IMR-90 (cell line): Measurements from ENCODE around the gene PIGC. TPM values are rescaled to one million over a fixed set of nuclear protein-coding genes. Genes with fewer than 3 reads are reported as not detected.

Experiments
- ATAC-seq: fragments of 200-7000 bp; cut with Tn5 transposase; 2 replicates; pipeline ENCODE4 v1.9.1; 2020; ENCODE audit warnings: low read depth, mild to moderate bottlenecking, moderate library complexity
- BruUV-seq: library from RNA; stranded (reverse); fragments of 400-500 nt; replicated peaks from 2 replicates; lab custom pipeline; 2021; lab: Mats Ljungman, UMichigan
- CTCF ChIA-PET: fragments of 300-600 bp; formaldehyde crosslinking; extraction: SDS; loops from one replicate; lab custom pipeline; 2021; ENCODE audit warnings: antibody characterized with exemption; lab: Yijun Ruan, JAX
- POLR2A ChIA-PET: fragments of 300-600 bp; sonication (Branson Sonifier 250); formaldehyde crosslinking; loops from one replicate; lab custom pipeline; 2022; ENCODE audit warnings: antibody characterized with exemption; ENCODE audit not compliant: unreplicated experiment; lab: Charles Lee
- DNase-seq: peaks from one replicate; pipeline ENCODE4 v3.0.0; 2013
- H2AFZ ChIP-seq: replicated peaks from 2 replicates; pipeline ENCODE3; 2013; ENCODE audit warnings: low read length, mild to moderate bottlenecking; ENCODE audit not compliant: poor library complexity
- H2AK5ac ChIP-seq: 2 replicates; pipeline ENCODE4 v1.6.1; 2013; ENCODE audit warnings: low read depth, low read length, inconsistent platforms
- H2AK9ac ChIP-seq: replicated peaks from 2 replicates; pipeline ENCODE3; 2013; ENCODE audit warnings: mild to moderate bottlenecking, low read depth, low read length, moderate library complexity; ENCODE audit not compliant: poor library complexity
- H2BK120ac ChIP-seq: 2 replicates; pipeline ENCODE4 v1.6.1; 2013; ENCODE audit warnings: low read depth, low read length, inconsistent platforms
- H2BK15ac ChIP-seq: 3 replicates; pipeline ENCODE4 v1.6.1; 2013; ENCODE audit warnings: low read depth, low read length, inconsistent platforms
- H2BK20ac ChIP-seq: 2 replicates; pipeline ENCODE4 v1.6.1; 2013; ENCODE audit warnings: low read depth, mild to moderate bottlenecking, inconsistent platforms, low read length, moderate library complexity
- H2BK5ac ChIP-seq: 2 replicates; pipeline ENCODE4 v1.6.1; 2013; ENCODE audit warnings: mild to moderate bottlenecking, low read depth, low read length, inconsistent platforms; ENCODE audit not compliant: poor library complexity, severe bottlenecking
- H3K14ac ChIP-seq: replicated peaks from 2 replicates; pipeline ENCODE4 v1.6.1; 2013; ENCODE audit warnings: low read depth, low read length, inconsistent platforms
- H3K18ac ChIP-seq: 2 replicates; pipeline ENCODE4 v1.6.1; 2013; ENCODE audit warnings: low read depth, low read length, control low read depth
- H3K23ac ChIP-seq: 2 replicates; pipeline ENCODE4 v1.6.1; 2013; ENCODE audit warnings: low read depth, low read length, inconsistent platforms
- H3K27ac ChIP-seq: 2 replicates; pipeline ENCODE4 v1.5.1; 2013; ENCODE audit warnings: mild to moderate bottlenecking, control low read depth, low read length; ENCODE audit not compliant: insufficient read depth
- H3K27me3 ChIP-seq: 2 replicates; pipeline ENCODE4 v1.6.1; 2013; ENCODE audit warnings: low read length; ENCODE audit not compliant: control insufficient read depth, insufficient read depth
- H3K36me3 ChIP-seq: 2 replicates; pipeline ENCODE4 v1.6.1; 2013; ENCODE audit warnings: low read length, mixed read lengths; ENCODE audit not compliant: control insufficient read depth, insufficient read depth
- H3K4ac ChIP-seq: 2 replicates; pipeline ENCODE4 v1.6.1; 2013; ENCODE audit warnings: low read depth, low read length, inconsistent platforms
- H3K4me1 ChIP-seq: 2 replicates; pipeline ENCODE4 v1.6.1; 2013; ENCODE audit warnings: low read length, mixed read lengths; ENCODE audit not compliant: control insufficient read depth, insufficient read depth
- H3K4me2 ChIP-seq: 2 replicates; pipeline ENCODE4 v1.6.1; 2013; ENCODE audit warnings: low read depth, mild to moderate bottlenecking, control low read depth, low read length, moderate library complexity
- H3K4me3 ChIP-seq: 2 replicates; pipeline ENCODE4 v1.5.1; 2013; ENCODE audit warnings: low read depth, mild to moderate bottlenecking, control low read depth, low read length, moderate library complexity; ENCODE audit not compliant: insufficient read depth
- H3K56ac ChIP-seq: 2 replicates; pipeline ENCODE4 v1.6.1; 2013; ENCODE audit warnings: low read length, inconsistent platforms; ENCODE audit not compliant: insufficient read depth; ENCODE audit errors: extremely low read depth
- H3K79me1 ChIP-seq, 2 experiments: 2 replicates each; pipeline ENCODE4 v1.6.1; 2013; ENCODE audit warnings: low read length in 2 of 2, inconsistent platforms in 1 of 2, low read depth in 1 of 2
- H3K9ac ChIP-seq: 2 replicates; pipeline ENCODE4 v1.6.1; 2013; ENCODE audit warnings: low read depth, low read length, control low read depth
- H3K9me1 ChIP-seq: 2 replicates; pipeline ENCODE4 v1.6.1; 2013; ENCODE audit warnings: low read length, inconsistent platforms; ENCODE audit not compliant: insufficient read depth
- H3K9me3 ChIP-seq: 2 replicates; pipeline ENCODE4 v1.6.1; 2013; ENCODE audit warnings: low read length; ENCODE audit not compliant: control insufficient read depth, insufficient read depth
- H4K20me1 ChIP-seq: 2 replicates; pipeline ENCODE4 v1.6.1; 2013; ENCODE audit warnings: low read length, inconsistent platforms; ENCODE audit not compliant: insufficient read depth
- H4K5ac ChIP-seq: 2 replicates; pipeline ENCODE4 v1.6.1; 2013; ENCODE audit warnings: mild to moderate bottlenecking, low read depth, low read length, control low read depth
- H4K8ac ChIP-seq, 2 experiments: 2 replicates each; pipeline ENCODE4 v1.6.1; 2013; ENCODE audit warnings: low read depth in 2 of 2, low read length in 2 of 2, control low read depth in 1 of 2, inconsistent platforms in 1 of 2
- H4K91ac ChIP-seq: 2 replicates; pipeline ENCODE4 v1.6.1; 2013; ENCODE audit warnings: low read depth, low read length, inconsistent platforms; ENCODE audit not compliant: insufficient read depth
- BHLHE40 ChIP-seq: fragments of 150-350 bp; IDR thresholded peaks from 2 replicates; pipeline ENCODE4 v1.6.1; 2016; ENCODE audit warnings: mild to moderate bottlenecking, low read depth, low read length
- CEBPB ChIP-seq: IDR thresholded peaks from 2 replicates; pipeline ENCODE4 v1.6.1; 2012; ENCODE audit warnings: low read depth, low read length, improper control_type of control experiment
- CHD1 ChIP-seq: IDR thresholded peaks from 2 replicates; pipeline ENCODE4 v1.6.1; 2012; ENCODE audit warnings: low read depth, low read length, improper control_type of control experiment
- CTCF ChIP-seq: conservative IDR thresholded peaks from 2 replicates; pipeline ENCODE4 v1.5.1; 2012; ENCODE audit warnings: mild to moderate bottlenecking, low read depth, low read length, improper control_type of control experiment
- ELK1 ChIP-seq: fragments of 150-350 bp; IDR thresholded peaks from 2 replicates; pipeline ENCODE4 v1.6.1; 2016; ENCODE audit warnings: low read depth, mild to moderate bottlenecking, low read length, moderate library complexity, borderline replicate concordance
- FOS ChIP-seq: fragments of 150-350 bp; IDR thresholded peaks from 2 replicates; pipeline ENCODE4 v1.6.1; 2016; ENCODE audit warnings: low read depth, low read length
- MAFK ChIP-seq: IDR thresholded peaks from 2 replicates; pipeline ENCODE4 v1.6.1; 2012; ENCODE audit warnings: low read depth, low read length, improper control_type of control experiment
- MAZ ChIP-seq: IDR thresholded peaks from 2 replicates; pipeline ENCODE4 v1.6.1; 2012; ENCODE audit warnings: low read depth, mild to moderate bottlenecking, low read length, improper control_type of control experiment, moderate library complexity, borderline replicate concordance
- MXI1 ChIP-seq: IDR thresholded peaks from 2 replicates; pipeline ENCODE4 v1.6.1; 2012; ENCODE audit warnings: low read depth, mild to moderate bottlenecking, low read length, moderate library complexity, borderline replicate concordance
- NFE2L2 ChIP-seq: fragments of 150-350 bp; IDR thresholded peaks from 2 replicates; pipeline ENCODE4 v1.6.1; 2016; ENCODE audit warnings: low read depth, mild to moderate bottlenecking, low read length
- POLR2A ChIP-seq: IDR thresholded peaks from 2 replicates; pipeline ENCODE4 v1.6.1; 2012; ENCODE audit warnings: mild to moderate bottlenecking, low read depth, low read length
- RAD21 ChIP-seq: IDR thresholded peaks from 2 replicates; pipeline ENCODE4 v1.6.1; 2012; ENCODE audit warnings: low read length, improper control_type of control experiment
- RCOR1 ChIP-seq: IDR thresholded peaks from 2 replicates; pipeline ENCODE4 v1.6.1; 2012; ENCODE audit warnings: mild to moderate bottlenecking, low read length, improper control_type of control experiment; ENCODE audit not compliant: insufficient replicate concordance
- RFX5 ChIP-seq: IDR thresholded peaks from 2 replicates; pipeline ENCODE4 v1.8.0; 2012; ENCODE audit warnings: low read depth, mild to moderate bottlenecking, low read length, moderate library complexity
- SMC3 ChIP-seq: fragments of 150-350 bp; IDR thresholded peaks from 2 replicates; pipeline ENCODE4 v1.6.1; 2016; ENCODE audit warnings: low read depth, mild to moderate bottlenecking, antibody characterized with exemption, low read length, moderate library complexity
- USF2 ChIP-seq: fragments of 150-350 bp; IDR thresholded peaks from 2 replicates; pipeline ENCODE4 v1.6.1; 2017; ENCODE audit warnings: mild to moderate bottlenecking, antibody characterized with exemption, low read length, low read depth
- dilution Hi-C: fragments of 300-500 bp; cut with HindIII; formaldehyde crosslinking; loops from one replicate; pipeline ENCODE4 v1.14.3; 2018; ENCODE audit warnings: low sequenced_read_pairs; ENCODE audit not compliant: unreplicated experiment
- in situ Hi-C: fragments of 300-500 bp; cut with MboI; formaldehyde crosslinking; loops from 3 replicates; pipeline ENCODE4 v1.14.3; 2019; ENCODE audit warnings: low sequenced_read_pairs, inconsistent platforms, mixed read lengths
- intact Hi-C: fragments of 100-400 bp; cut with micrococcal nuclease; formaldehyde crosslinking; loops from 2 replicates; pipeline ENCODE4 v1.10.0; 2022
- polyA plus RNA-seq, 3 experiments: library from polyadenylated mRNA; depleted of rRNA; stranded (reverse); fragments of >200 nt; gene quantifications; 2 replicates each; pipeline ENCODE4 v1.2.3, GENCODE V29; 2012; ENCODE audit warnings: low replicate concordance in 1 of 3
- total RNA-seq: library from RNA; depleted of rRNA; stranded (reverse); fragments of >200 nt; gene quantifications from 2 replicates; pipeline ENCODE4 v1.2.3, GENCODE V29; 2012

PIGC gene
- total and polyA plus RNA-seq, 2 of the 4 experiments (the other 2 are of a cell fraction), result 14.9 to 15.8 TPM

DNA sequence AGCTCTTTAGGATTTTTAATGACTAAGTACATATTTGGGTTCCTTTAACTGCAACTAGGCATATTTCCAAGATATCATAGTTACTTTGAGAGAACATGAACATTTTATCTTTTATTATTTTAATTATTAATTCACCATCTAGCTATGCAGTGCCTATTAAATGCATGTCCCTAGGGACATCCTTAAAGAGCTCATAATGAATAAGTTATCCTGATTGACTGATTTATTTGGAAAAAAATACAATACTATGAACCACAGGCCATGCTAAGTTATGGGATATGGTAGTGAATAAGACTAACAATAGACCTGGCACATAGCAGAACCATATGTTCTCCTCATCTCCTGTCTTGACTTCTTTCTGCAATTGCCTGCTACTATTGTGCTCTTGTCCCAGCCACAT, 39.7 kb downstream of the PIGC start:
- H3K23ac ChIP-seq, result no peak overlapping the region

More for the DNA sequence above, 39.7 kb downstream of the PIGC start:
- dilution Hi-C loops, result no loop called here
- Histone ChIP-seq H3K27ac (no peak overlapping the region), H3K4me2 (no peak overlapping the region), H2BK15ac (no peak overlapping the region), H2AFZ (no peak overlapping the region), H3K79me1 (no peaks in the 10 kb centered on the region), H3K36me3 (no peaks in the 10 kb centered on the region), H2BK120ac (no peak overlapping the region), H3K56ac (no peak overlapping the region), H2BK5ac (no peak overlapping the region), H3K9ac (no peak overlapping the region), H2AK5ac (no peak overlapping the region), H2BK20ac (no peak overlapping the region), H3K4me1 (peaks cover 3% of the 10 kb centered on the region; the same call in 1 of the 2 replicates), H3K4ac (no peak overlapping the region), H3K27me3 (no peaks in the 10 kb centered on the region), H3K9me1 (no peaks in the 10 kb centered on the region), H3K14ac (no peak overlapping the region), H3K9me3 (no peaks in the 10 kb centered on the region), H4K8ac (no peak overlapping the region), H2AK9ac (no peak overlapping the region), H3K18ac (no peak overlapping the region), H4K91ac (no peak overlapping the region), H3K4me3 (no peak overlapping the region), H4K20me1 (no peaks in the 10 kb centered on the region), H4K5ac (no peak overlapping the region)
- no peak for ATAC-seq
- intact Hi-C loops, result loop anchor here (5.0 kb wide), 1 partner anchor 602 kb away; no protein-coding TSS in a partner anchor
- in situ Hi-C loops, result loop anchor here (25.0 kb wide), 1 partner anchor 592 kb away; no protein-coding TSS in a partner anchor
- no peak for DNase-seq
- TF ChIP-seq CEBPB, result no peak
- TF ChIP-seq CHD1, result no peak
- TF ChIP-seq MXI1, result no peak
- TF ChIP-seq ELK1, result no peak
- no peak for TF ChIP-seq NFE2L2
- no peak for TF ChIP-seq FOS
- no peak for TF ChIP-seq RCOR1
- no peak for TF ChIP-seq POLR2A
- no peak for TF ChIP-seq SMC3
- TF ChIP-seq CTCF, result no peak
- TF ChIP-seq RFX5, result no peak
- no peak for TF ChIP-seq MAFK
- TF ChIP-seq USF2, result no peak
- TF ChIP-seq MAZ, result no peak
- TF ChIP-seq BHLHE40, result no peak
- no peak for TF ChIP-seq RAD21
- ChIA-PET CTCF (interaction anchor here (1.2 kb wide), 1 partner anchor 402 kb away, joined by 5 read pairs; no protein-coding TSS in a partner anchor), POLR2A (no interaction called here)
- BruUV-seq, result no TSS peak
